Erythroblast (primary cell): ENCODE data around the gene TM7SF2.

Experiments
- DNase-seq, 2 experiments: peaks; one replicate each; lab custom pipeline; 2025; lab: John Stamatoyannopoulos, UW
- GATA1 ChIP-seq: IDR thresholded peaks from 2 replicates; pipeline ENCODE4 v1.6.1; 2011; ENCODE audit warnings: low read depth, mild to moderate bottlenecking, control low read depth, low read length, moderate library complexity
- POLR2A ChIP-seq: IDR thresholded peaks from 2 replicates; pipeline ENCODE4 v1.6.1; 2011; ENCODE audit warnings: mild to moderate bottlenecking, low read length

The TM7SF2 gene

DNA sequence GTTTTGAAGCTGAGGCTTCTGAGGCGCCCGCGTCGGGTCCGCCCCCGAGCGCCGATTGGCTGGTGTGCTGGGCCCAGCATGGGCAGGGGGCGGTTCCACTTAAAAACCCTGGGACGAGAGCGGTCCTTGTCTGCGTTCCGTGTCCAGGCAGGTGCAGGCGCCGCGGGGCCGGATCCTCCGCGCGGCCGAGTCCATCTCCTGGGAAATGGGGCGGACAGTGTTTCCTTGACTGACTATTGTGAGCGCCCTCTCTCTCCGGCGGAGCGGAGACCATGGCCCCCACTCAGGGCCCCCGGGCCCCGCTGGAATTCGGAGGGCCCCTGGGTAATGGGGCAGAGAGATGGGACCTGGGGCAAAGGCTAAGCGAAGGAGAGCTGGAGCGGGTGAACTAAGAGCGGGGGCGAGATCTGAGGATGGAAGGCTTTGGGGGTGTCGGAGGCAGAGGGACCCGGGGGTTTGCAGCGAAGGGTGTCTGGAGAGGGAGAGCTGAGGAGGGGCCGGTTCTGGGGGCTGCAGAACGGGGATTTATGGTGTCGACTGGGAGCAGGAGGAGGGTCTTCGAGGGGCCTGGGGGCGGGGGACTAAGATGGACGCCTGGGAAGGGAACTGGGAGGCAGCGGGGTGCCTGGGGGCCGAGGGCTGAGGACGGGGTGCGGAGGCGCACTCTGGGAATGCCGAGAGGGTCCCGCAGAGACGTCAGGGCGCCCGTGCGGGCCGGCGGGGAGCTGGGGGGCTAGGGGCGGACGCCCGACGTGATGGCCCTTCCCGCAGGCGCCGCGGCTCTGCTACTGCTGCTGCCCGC lies at the start of gene TM7SF2:
Gene TM7SF2, plus strand, starts transcription at position 129 of the 802 bp plus-strand sequence. Its CDS starts 144 bp downstream, at position 273.
- TF ChIP-seq GATA1 (no peak), POLR2A (peak; percentile 86)
- peak; percentile 95 to 97 for DNase-seq

DNA sequence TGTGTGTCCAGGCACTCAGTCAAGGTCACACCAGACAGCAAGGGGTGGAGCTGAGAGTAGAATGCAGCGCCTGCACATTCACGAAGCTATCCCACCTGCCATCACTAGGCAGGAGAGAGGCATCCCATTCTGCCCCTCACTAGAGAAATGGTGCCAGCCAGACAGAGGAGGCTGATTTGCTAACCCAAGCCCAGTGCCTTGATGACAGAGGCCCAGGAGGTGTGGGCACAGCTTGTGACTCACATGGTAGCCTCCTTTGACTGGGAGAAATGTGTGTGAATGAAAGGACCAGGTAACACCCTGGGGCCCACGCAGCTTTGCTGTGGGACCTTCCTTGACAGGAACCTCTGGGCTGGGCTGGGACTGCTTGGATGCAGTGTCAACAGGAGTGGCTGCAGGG lies 48.1 kb upstream of the TM7SF2 start:
- no peak for DNase-seq

DNA sequence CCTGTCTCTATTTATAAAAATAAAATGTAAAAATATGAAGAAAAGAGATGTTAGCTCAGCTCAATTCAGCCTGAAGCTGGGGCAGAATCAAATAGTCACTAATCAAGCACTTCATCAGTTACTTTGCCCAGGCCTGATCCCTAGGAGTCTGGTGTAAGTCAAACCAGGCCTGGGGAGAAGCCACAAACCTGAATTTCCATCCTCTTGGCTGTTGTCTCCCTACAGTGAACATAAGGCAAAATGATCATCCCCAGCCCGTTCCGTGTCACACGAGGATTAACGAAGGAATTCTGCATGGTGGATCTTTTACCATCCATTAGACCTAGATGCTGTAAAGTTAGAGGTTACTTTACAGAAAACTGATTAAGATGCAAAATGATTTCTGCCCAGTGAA lies 46.8 kb upstream of the TM7SF2 start:
- TF ChIP-seq POLR2A (no peak), GATA1 (no peak)
- DNase-seq: no peak

More for the DNA sequence above, 48.1 kb upstream of the TM7SF2 start:
- TF ChIP-seq GATA1 (no peak), POLR2A (no peak)

- TF ChIP-seq GATA1 (no peak), POLR2A (no peak)
- DNase-seq: no peak
Measured at GRCh38 chr11:65065851-65066250, 45.8 kb upstream of the TM7SF2 start.

DNA sequence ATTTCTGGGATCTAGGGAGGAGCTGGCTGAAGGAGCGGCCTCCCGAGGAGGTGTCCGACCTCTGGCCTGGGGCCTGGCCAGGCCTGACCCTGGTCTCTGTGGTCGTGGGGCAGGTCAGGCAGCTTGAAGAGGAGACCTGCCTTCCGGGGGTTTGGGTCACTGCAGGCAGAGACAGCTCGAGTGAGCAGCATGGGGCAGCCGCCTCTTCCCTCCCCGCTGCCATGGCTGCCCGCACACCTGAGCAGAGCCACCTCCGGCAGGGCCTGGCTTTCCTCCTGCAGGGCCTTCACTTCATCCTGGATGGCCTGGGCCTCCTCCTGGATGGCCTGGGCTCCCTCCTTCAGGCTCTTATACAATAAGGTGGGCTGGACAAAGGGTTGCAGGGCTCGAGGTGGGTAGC lies 45.4 kb upstream of the TM7SF2 start:
- no peak for DNase-seq
- TF ChIP-seq GATA1 (no peak), POLR2A (no peak)

- no peak for DNase-seq
Measured at GRCh38 chr11:65066805-65067291, 44.8 kb upstream of the TM7SF2 start.

GRCh38 chr11:65067446-65067845 lies 44.2 kb upstream of the TM7SF2 start:
- TF ChIP-seq POLR2A: no peak
- TF ChIP-seq GATA1: no peak
- no peak for DNase-seq

More at GRCh38 chr11:65066805-65067291, 44.8 kb upstream of the TM7SF2 start:
- no peak for TF ChIP-seq GATA1

GRCh38 chr11:65069217-65069616 lies 42.5 kb upstream of the TM7SF2 start:
- DNase-seq: no peak
- TF ChIP-seq GATA1 (no peak), POLR2A (no peak)

DNA sequence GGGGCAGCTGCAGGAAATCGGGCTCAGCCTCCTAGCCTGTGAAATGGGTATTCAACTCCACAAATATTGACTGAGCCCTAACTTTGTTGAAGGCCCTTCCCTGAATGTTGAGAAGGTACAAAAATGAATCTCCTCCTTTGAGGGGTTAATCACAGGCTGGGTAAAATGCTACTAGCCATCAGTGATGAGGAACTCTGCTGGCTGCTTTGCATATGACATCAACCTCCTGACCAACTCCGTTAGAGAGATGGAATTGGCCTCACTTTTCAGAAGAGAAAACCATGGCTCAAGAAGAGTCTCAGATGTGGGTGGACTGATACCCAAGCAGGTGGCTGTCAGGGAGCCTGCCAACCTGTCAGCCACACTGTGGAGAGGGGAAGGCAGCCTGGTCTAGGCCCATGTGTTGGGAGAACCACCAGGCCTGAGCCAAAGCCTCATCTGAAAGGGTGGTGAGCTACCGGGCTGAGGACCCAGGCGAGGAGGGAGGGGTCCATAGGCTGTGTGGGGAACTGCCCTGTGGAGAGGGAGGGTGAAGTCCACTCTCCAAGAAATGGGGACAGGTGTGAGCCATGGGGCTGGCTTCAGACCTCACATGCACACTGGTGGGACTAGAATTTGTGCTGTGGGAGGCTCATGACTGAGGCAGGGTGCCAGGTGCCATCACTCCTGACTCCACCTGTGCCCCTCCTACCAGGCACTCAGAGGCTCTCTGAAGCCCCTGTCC lies 39.6 kb upstream of the TM7SF2 start:
- no peak for DNase-seq
- TF ChIP-seq GATA1 (no peak), POLR2A (no peak)

- DNase-seq: no peak
- TF ChIP-seq GATA1 (no peak), POLR2A (no peak)
Measured at GRCh38 chr11:65072631-65072966, 39.1 kb upstream of the TM7SF2 start.

- DNase-seq: no peak
- TF ChIP-seq POLR2A (no peak), GATA1 (no peak)
Measured at GRCh38 chr11:65077451-65077850, 34.2 kb upstream of the TM7SF2 start.

DNA sequence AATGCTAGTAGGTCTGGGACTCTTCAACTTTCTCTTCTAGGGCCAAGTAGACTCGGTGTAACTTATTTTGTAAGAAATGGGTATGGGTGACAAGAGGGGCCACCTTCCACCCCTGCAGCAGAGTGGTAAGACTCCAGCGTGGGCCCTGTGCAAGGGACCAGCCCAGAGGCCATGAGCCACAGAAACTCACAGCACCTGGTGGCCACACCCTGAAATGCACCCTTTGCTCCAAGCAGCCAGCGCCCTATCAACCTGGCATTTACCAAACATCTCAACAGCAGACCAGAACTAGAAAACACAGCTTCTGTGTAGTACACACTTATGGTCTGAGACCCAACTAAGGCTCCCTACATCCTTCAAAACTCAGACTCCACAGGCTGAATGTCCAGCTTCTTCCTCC lies 33.5 kb upstream of the TM7SF2 start:
- DNase-seq: peak; percentile 60 to 66
- no peak for TF ChIP-seq POLR2A
- no peak for TF ChIP-seq GATA1

DNA sequence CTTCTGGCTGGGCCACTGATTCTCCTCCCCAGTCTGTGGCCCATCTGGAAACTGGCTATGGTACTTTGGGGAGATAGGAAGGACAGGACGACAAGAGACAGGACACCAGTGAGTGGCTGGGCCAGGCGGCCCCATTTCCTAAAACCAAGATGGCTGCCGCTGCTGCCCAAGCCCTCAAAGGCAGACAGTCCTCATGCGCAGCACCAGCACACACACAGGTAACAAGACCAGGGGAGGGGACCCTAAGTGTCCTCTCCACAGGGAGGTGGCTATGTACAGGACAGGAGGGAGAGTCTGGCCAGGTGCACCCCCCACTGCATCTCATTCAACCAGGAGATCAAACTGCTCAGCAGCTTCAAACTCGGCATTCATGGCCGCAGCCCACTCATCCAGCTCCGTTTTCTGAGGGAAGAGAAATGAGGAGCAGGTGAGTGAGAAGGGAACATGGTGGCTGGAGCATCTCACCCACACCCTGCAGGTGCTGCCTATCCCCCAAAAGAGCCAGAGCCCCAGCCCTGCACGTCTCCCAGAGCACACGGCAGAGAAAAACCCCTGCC lies 32.8 kb upstream of the TM7SF2 start:
- TF ChIP-seq GATA1 (no peak), POLR2A (no peak)
- DNase-seq: no peak
